B cell (primary cell): Measurements from ENCODE around the gene DCTN5. TPM values are rescaled to one million over a fixed set of nuclear protein-coding genes. Genes with fewer than 3 reads are reported as not detected.

ENCODE experiments used
- ATAC-seq: fragments of 200-7000 bp; cut with Tn5 transposase; one replicate; pipeline ENCODE4 v1.10.0; 2021; ENCODE audit warnings: low read depth, mild to moderate bottlenecking, moderate number of reproducible peaks, moderate library complexity
- CTCF ChIA-PET: fragments of 350-600 bp; sonication (Branson Sonifier 250); formaldehyde crosslinking; loops from one replicate; lab custom pipeline; 2021; ENCODE audit warnings: antibody characterized with exemption, inconsistent platforms; lab: Charles Lee
- POLR2A ChIA-PET: fragments of 350-600 bp; sonication (Branson Sonifier 250); formaldehyde crosslinking; loops from one replicate; lab custom pipeline; 2021; ENCODE audit warnings: antibody characterized with exemption; lab: Charles Lee
- DNase-seq: peaks from one replicate; pipeline ENCODE4 v3.0.0; 2013
- H2AFZ ChIP-seq: 2 replicates; pipeline ENCODE4 v1.6.1; 2012; ENCODE audit warnings: mild to moderate bottlenecking, low read depth, low read length; ENCODE audit not compliant: insufficient read depth, poor library complexity, severe bottlenecking
- H3K27ac ChIP-seq, 2 donors: 1 replicate in 1 of 2; 2 replicates in 1 of 2; pipeline ENCODE4 v1.5.1; 2012 to 2013; ENCODE audit warnings: low read length in 2 of 2, mild to moderate bottlenecking in 2 of 2, moderate library complexity in 1 of 2
- H3K27me3 ChIP-seq, 4 experiments: fragments of 200-600 bp in 1 of 4; sonication (generic) in 1 of 4; replicated peaks in 1 of 4; 1 replicate in 2 of 4; 2 replicates in 2 of 4; pipeline versions ENCODE4 v1.6.1 to v1.7.0; 2013 to 2016; ENCODE audit warnings: low read length in 3 of 4, mild to moderate bottlenecking in 2 of 4, mixed read lengths in 1 of 4, moderate library complexity in 1 of 4; ENCODE audit not compliant: insufficient read depth in 4 of 4, control insufficient read depth in 3 of 4; ENCODE audit errors: control extremely low read depth in 1 of 4
- H3K36me3 ChIP-seq, 2 experiments: replicated peaks in 1 of 2; 1 replicate in 1 of 2; 2 replicates in 1 of 2; pipeline versions ENCODE4 v1.6.1 to v1.7.1; 2013; ENCODE audit warnings: low read length in 1 of 2; ENCODE audit not compliant: insufficient read depth in 2 of 2, control insufficient read depth in 1 of 2; ENCODE audit errors: control extremely low read depth in 1 of 2, extremely low read depth in 1 of 2
- H3K4me1 ChIP-seq, 2 donors: fragments of 200-600 bp in 1 of 2; sonication (generic) in 1 of 2; 1 replicate in 1 of 2; 2 replicates in 1 of 2; pipeline versions ENCODE4 v1.5.1 to v1.6.1; 2013 to 2017; ENCODE audit warnings: low read length in 2 of 2; ENCODE audit not compliant: control insufficient read depth in 2 of 2, insufficient read depth in 2 of 2
- H3K4me2 ChIP-seq: replicated peaks from 2 replicates; pipeline ENCODE3; 2012; ENCODE audit warnings: mild to moderate bottlenecking, low read depth, low read length; ENCODE audit not compliant: poor library complexity, severe bottlenecking
- H3K4me3 ChIP-seq, 5 experiments: fragments of 200-600 bp in 1 of 5; sonication (generic) in 1 of 5; 1 replicate in 3 of 5; 2 replicates in 2 of 5; pipeline versions ENCODE4 v1.5.1 to v1.7.0; 2011 to 2016; ENCODE audit warnings: low read length in 4 of 5, mild to moderate bottlenecking in 4 of 5, low read depth in 2 of 5, control low read depth in 1 of 5, moderate library complexity in 1 of 5; ENCODE audit not compliant: insufficient read depth in 1 of 5; ENCODE audit errors: control extremely low read depth in 1 of 5, extremely low read depth in 1 of 5
- H3K79me2 ChIP-seq: fragments of 200-600 bp; sonication (generic); one replicate; pipeline ENCODE4 v1.6.0; 2016; ENCODE audit warnings: low read length; ENCODE audit not compliant: control insufficient read depth, insufficient read depth
- H3K9ac ChIP-seq: fragments of 200-600 bp; sonication (generic); 2 replicates; pipeline ENCODE4 v1.6.1; 2017; ENCODE audit warnings: mild to moderate bottlenecking, low read length, moderate library complexity
- H3K9me3 ChIP-seq, 3 donors: one replicate each; pipeline versions ENCODE4 v1.6.1 to v1.7.1; 2013; ENCODE audit warnings: low read length in 2 of 3; ENCODE audit not compliant: control insufficient read depth in 2 of 3, insufficient read depth in 1 of 3; ENCODE audit errors: control extremely low read depth in 1 of 3
- H4K20me1 ChIP-seq: 2 replicates; pipeline ENCODE4 v1.6.0; 2012; ENCODE audit warnings: mild to moderate bottlenecking, low read length; ENCODE audit not compliant: insufficient read depth, control insufficient read depth, poor library complexity, severe bottlenecking
- H3K27ac Mint-ChIP-seq: one replicate; pipeline ENCODE4 v1.8.0; 2021; ENCODE audit warnings: mixed read lengths
- H3K27me3 Mint-ChIP-seq: one replicate; pipeline ENCODE4 v1.8.0; 2021; ENCODE audit warnings: mixed read lengths
- H3K4me1 Mint-ChIP-seq: one replicate; pipeline ENCODE4 v1.8.0; 2021; ENCODE audit warnings: mixed read lengths
- H3K4me3 Mint-ChIP-seq: one replicate; pipeline ENCODE4 v1.8.0; 2021; ENCODE audit warnings: mixed read lengths
- H3K9me3 Mint-ChIP-seq: one replicate; pipeline ENCODE4 v1.8.0; 2022; ENCODE audit warnings: mixed read lengths; ENCODE audit not compliant: insufficient read depth
- EZH2 ChIP-seq: IDR thresholded peaks from 2 replicates; pipeline ENCODE4 v1.6.1; 2012; ENCODE audit warnings: borderline replicate concordance, low read depth, mild to moderate bottlenecking, moderate library complexity, low read length; ENCODE audit not compliant: insufficient read depth, poor library complexity, severe bottlenecking
- WGBS: methylation state at CpG from one replicate; pipeline ENCODE4 v1.1.5; 2013; ENCODE audit warnings: missing lambda C conversion rate; ENCODE audit not compliant: insufficient coverage; 5-methylcytosine and 5-hydroxymethylcytosine counted together
- intact Hi-C: fragments of 100-400 bp; cut with micrococcal nuclease; formaldehyde crosslinking; loops from one replicate; pipeline ENCODE4 v1.10.0; 2022
- polyA plus RNA-seq: library from polyadenylated mRNA; depleted of rRNA; stranded (reverse); fragments of >200 nt; gene quantifications from 2 replicates; pipeline ENCODE4 v1.2.3, GENCODE V29; 2012
- total RNA-seq, 2 donors: library from RNA; stranded (reverse); fragments of 120-200 nt in 1 of 2; gene quantifications; 1 replicate in 1 of 2; 2 replicates in 1 of 2; pipeline versions ENCODE4 v1.2.3 to v1.2.4, GENCODE V29; 2013 to 2022
- TF ChIP-seq, protein P1 (sequence below): fragments of 200-600 bp; IDR thresholded peaks from one replicate; pipeline ENCODE4 v1.8.0; 2022; ENCODE audit warnings: antibody characterized with exemption, mild to moderate bottlenecking

The DCTN5 gene
- total and polyA plus RNA-seq, 2 donors (not counting 1 experiment from before 2014, with no cell fraction given), result 22.4 to 58.3 TPM

DNA sequence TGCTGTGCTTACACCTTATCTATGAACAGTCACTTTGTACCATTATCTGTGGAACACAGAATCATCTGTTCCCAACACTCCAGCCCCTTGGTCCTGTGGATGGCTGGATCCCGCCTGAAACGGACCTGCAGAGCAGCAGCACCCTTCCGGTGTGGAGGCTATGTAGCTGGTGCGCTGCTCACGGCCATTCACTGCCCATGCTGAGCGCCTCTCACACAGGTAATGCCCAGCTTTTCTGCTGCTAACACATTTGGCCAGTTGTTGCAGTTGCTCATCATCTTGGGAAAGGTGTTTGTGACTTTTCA, 26.0 kb downstream of the DCTN5 start:
- Histone ChIP-seq H3K4me3 (no peak overlapping the region), H3K4me1 (peaks cover 15 to 21% of the 10 kb centered on the region in 2 donors), H3K9ac (no peak overlapping the region), H3K4me2 (no peak overlapping the region), H2AFZ (no peak overlapping the region), H3K9me3 (no peaks in the 10 kb centered on the region), H3K27me3 (no peaks in the 10 kb centered on the region), H3K27ac (no peak overlapping the region), H3K79me2 (no peaks in the 10 kb centered on the region), H3K36me3 (peaks cover 2 to 70% of the 10 kb centered on the region in 2 experiments), H4K20me1 (peaks cover 22% of the 10 kb centered on the region)
- DNase-seq, result no peak
- POLR2A ChIA-PET, result no interaction called here
- H3K27ac Mint-ChIP-seq, result no peak overlapping the region
- WGBS, result 100% methylated on average over 6 of the region's 6 CpGs
- no peak for ATAC-seq
- H3K4me3 Mint-ChIP-seq, result no peak overlapping the region
- CTCF ChIA-PET, result interaction anchor here (0.7 kb wide), 1 partner anchor 11 kb away, joined by 3 read pairs; no protein-coding TSS in a partner anchor
- no peaks in the 10 kb centered on the region for H3K9me3 Mint-ChIP-seq
- intact Hi-C loops, result no loop called here
- H3K27me3 Mint-ChIP-seq, result no peaks in the 10 kb centered on the region
- TF ChIP-seq, protein P1, sequence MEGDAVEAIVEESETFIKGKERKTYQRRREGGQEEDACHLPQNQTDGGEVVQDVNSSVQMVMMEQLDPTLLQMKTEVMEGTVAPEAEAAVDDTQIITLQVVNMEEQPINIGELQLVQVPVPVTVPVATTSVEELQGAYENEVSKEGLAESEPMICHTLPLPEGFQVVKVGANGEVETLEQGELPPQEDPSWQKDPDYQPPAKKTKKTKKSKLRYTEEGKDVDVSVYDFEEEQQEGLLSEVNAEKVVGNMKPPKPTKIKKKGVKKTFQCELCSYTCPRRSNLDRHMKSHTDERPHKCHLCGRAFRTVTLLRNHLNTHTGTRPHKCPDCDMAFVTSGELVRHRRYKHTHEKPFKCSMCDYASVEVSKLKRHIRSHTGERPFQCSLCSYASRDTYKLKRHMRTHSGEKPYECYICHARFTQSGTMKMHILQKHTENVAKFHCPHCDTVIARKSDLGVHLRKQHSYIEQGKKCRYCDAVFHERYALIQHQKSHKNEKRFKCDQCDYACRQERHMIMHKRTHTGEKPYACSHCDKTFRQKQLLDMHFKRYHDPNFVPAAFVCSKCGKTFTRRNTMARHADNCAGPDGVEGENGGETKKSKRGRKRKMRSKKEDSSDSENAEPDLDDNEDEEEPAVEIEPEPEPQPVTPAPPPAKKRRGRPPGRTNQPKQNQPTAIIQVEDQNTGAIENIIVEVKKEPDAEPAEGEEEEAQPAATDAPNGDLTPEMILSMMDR, result no peak
- no peak for TF ChIP-seq EZH2
- peaks cover 26% of the 10 kb centered on the region for H3K4me1 Mint-ChIP-seq

DNA sequence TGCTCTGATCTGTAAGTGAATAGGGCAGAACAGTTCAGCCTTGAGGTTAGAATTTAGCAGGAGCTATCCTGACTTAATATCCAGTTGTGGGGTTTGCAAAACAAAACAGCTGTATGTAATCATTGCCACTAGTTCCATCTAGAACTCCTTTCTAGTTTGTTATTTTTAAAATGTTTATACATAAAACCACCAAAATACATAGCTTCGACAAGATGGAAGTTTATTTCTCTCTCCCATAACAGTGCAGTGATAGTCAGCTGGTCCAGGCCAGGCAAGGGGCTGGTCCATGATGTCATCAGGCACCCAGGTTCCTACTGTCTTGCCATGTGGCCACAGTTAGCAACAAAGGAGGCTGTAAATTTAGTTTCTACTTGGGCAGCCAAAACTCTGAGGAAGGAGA, 27.0 kb downstream of the DCTN5 start:
- no peaks in the 10 kb centered on the region for H3K9me3 Mint-ChIP-seq
- ATAC-seq, result no peak
- Histone ChIP-seq H3K27ac (no peak overlapping the region), H3K4me1 (peaks cover 15 to 21% of the 10 kb centered on the region in 2 donors), H3K79me2 (no peaks in the 10 kb centered on the region), H4K20me1 (peaks cover 22% of the 10 kb centered on the region), H3K9ac (no peak overlapping the region), H3K27me3 (no peaks in the 10 kb centered on the region), H2AFZ (no peak overlapping the region), H3K4me2 (no peak overlapping the region), H3K36me3 (peaks cover 0 to 64% of the 10 kb centered on the region in 2 experiments), H3K4me3 (no peak overlapping the region), H3K9me3 (no peaks in the 10 kb centered on the region)
- intact Hi-C loops, result no loop called here
- H3K4me3 Mint-ChIP-seq, result no peak overlapping the region
- TF ChIP-seq, protein P1, result no peak
- no peak for TF ChIP-seq EZH2
- H3K4me1 Mint-ChIP-seq, result peaks cover 26% of the 10 kb centered on the region
- H3K27me3 Mint-ChIP-seq, result no peaks in the 10 kb centered on the region
- H3K27ac Mint-ChIP-seq, result no peak overlapping the region
- CTCF ChIA-PET, result no interaction called here
- DNase-seq, result no peak
- 100% methylated on average over 1 of the region's 1 CpG for WGBS
- POLR2A ChIA-PET, result no interaction called here
